H9 (cell line): ENCODE results near the gene SCO2. TPM values are rescaled to one million over a fixed set of nuclear protein-coding genes. Genes with fewer than 3 reads are reported as not detected.

ENCODE experiments used
- DNase-seq: peaks from one replicate; pipeline ENCODE4 v3.0.0-alpha.2; 2017
- H2AFZ ChIP-seq: one replicate; pipeline ENCODE4 v1.6.1; 2013; ENCODE audit warnings: mild to moderate bottlenecking, low read length, control low read depth, moderate library complexity
- H2AK5ac ChIP-seq: 2 replicates; pipeline ENCODE4 v1.6.1; 2013; ENCODE audit warnings: low read length, control low read depth, mixed read lengths; ENCODE audit not compliant: insufficient read length
- H2BK120ac ChIP-seq: one replicate; pipeline ENCODE4 v1.6.1; 2013; ENCODE audit warnings: low read depth, mild to moderate bottlenecking, low read length, control low read depth, inconsistent platforms; ENCODE audit not compliant: poor library complexity, severe bottlenecking
- H2BK12ac ChIP-seq: 2 replicates; pipeline ENCODE4 v1.6.1; 2013; ENCODE audit warnings: low read length, control low read depth, mixed read lengths, low read depth; ENCODE audit not compliant: insufficient read length
- H2BK15ac ChIP-seq: 2 replicates; pipeline ENCODE4 v1.6.1; 2013; ENCODE audit warnings: low read depth, low read length, control low read depth
- H2BK20ac ChIP-seq: one replicate; pipeline ENCODE4 v1.6.1; 2013; ENCODE audit warnings: low read depth, mild to moderate bottlenecking, low read length, control low read depth, inconsistent platforms; ENCODE audit not compliant: poor library complexity, severe bottlenecking
- H2BK5ac ChIP-seq: 2 replicates; pipeline ENCODE4 v1.6.1; 2013; ENCODE audit warnings: low read length, control low read depth, mixed read lengths; ENCODE audit not compliant: insufficient read length
- H3K14ac ChIP-seq: 2 replicates; pipeline ENCODE4 v1.6.1; 2013; ENCODE audit warnings: low read length, control low read depth; ENCODE audit not compliant: insufficient read depth
- H3K18ac ChIP-seq: 2 replicates; pipeline ENCODE4 v1.6.1; 2013; ENCODE audit warnings: low read depth, mild to moderate bottlenecking, mixed read lengths, low read length, control low read depth; ENCODE audit not compliant: insufficient read length
- H3K23ac ChIP-seq: 2 replicates; pipeline ENCODE4 v1.6.1; 2013; ENCODE audit warnings: low read length, control low read depth, mixed read lengths, low read depth; ENCODE audit not compliant: insufficient read length
- H3K23me2 ChIP-seq: 2 replicates; pipeline ENCODE4 v1.6.1; 2013; ENCODE audit warnings: low read depth, mild to moderate bottlenecking, mixed read lengths, low read length, control low read depth; ENCODE audit not compliant: insufficient read length, poor library complexity, severe bottlenecking
- H3K27ac ChIP-seq: 2 replicates; pipeline ENCODE4 v1.5.1; 2013; ENCODE audit warnings: low read length, control low read depth, mixed read lengths, low read depth; ENCODE audit not compliant: insufficient read length
- H3K27me3 ChIP-seq: 2 replicates; pipeline ENCODE4 v1.6.1; 2013; ENCODE audit warnings: low read length, control low read depth, inconsistent platforms; ENCODE audit not compliant: insufficient read depth
- H3K4ac ChIP-seq: 2 replicates; pipeline ENCODE4 v1.6.1; 2013; ENCODE audit warnings: low read depth, mild to moderate bottlenecking, control low read depth, inconsistent platforms, low read length, moderate library complexity
- H3K4me1 ChIP-seq: 2 replicates; pipeline ENCODE4 v1.6.1; 2013; ENCODE audit warnings: low read length, control low read depth, inconsistent platforms; ENCODE audit not compliant: insufficient read depth
- H3K4me2 ChIP-seq: 2 replicates; pipeline ENCODE4 v1.6.1; 2013; ENCODE audit warnings: low read length, control low read depth, mixed read lengths; ENCODE audit not compliant: insufficient read length, insufficient read depth
- H3K56ac ChIP-seq: 2 replicates; pipeline ENCODE4 v1.6.1; 2013; ENCODE audit warnings: low read depth, mild to moderate bottlenecking, mixed read lengths, low read length, control low read depth; ENCODE audit not compliant: insufficient read length
- H3K79me1 ChIP-seq: 2 replicates; pipeline ENCODE4 v1.6.1; 2013; ENCODE audit warnings: low read depth, mild to moderate bottlenecking, moderate library complexity, low read length, control low read depth, inconsistent platforms; ENCODE audit not compliant: insufficient read depth, poor library complexity, severe bottlenecking
- H3K79me2 ChIP-seq: 2 replicates; pipeline ENCODE4 v1.6.1; 2013; ENCODE audit warnings: low read length, control low read depth, inconsistent platforms; ENCODE audit not compliant: insufficient read depth
- H3K9ac ChIP-seq: 2 replicates; pipeline ENCODE4 v1.6.1; 2013; ENCODE audit warnings: low read length, control low read depth, mixed read lengths; ENCODE audit not compliant: insufficient read length; ENCODE audit errors: extremely low read depth
- H3K9me3 ChIP-seq: one replicate; pipeline ENCODE4 v1.6.1; 2013; ENCODE audit warnings: low read depth, low read length, inconsistent platforms; ENCODE audit not compliant: control insufficient read depth
- H3T11ph ChIP-seq: one replicate; pipeline ENCODE4 v1.6.1; 2013; ENCODE audit warnings: mild to moderate bottlenecking, low read length, control low read depth, inconsistent platforms
- H4K20me1 ChIP-seq: one replicate; pipeline ENCODE4 v1.6.1; 2013; ENCODE audit not compliant: control insufficient read depth, insufficient read length, insufficient read depth
- H4K5ac ChIP-seq: 2 replicates; pipeline ENCODE4 v1.6.1; 2013; ENCODE audit warnings: low read depth, mild to moderate bottlenecking, mixed read lengths, low read length, control low read depth; ENCODE audit not compliant: insufficient read length
- H4K8ac ChIP-seq: replicated peaks from 2 replicates; pipeline ENCODE4 v1.6.1; 2013; ENCODE audit warnings: low read length, control low read depth, mixed read lengths, low read depth; ENCODE audit not compliant: insufficient read length
- H4K91ac ChIP-seq: 2 replicates; pipeline ENCODE4 v1.6.1; 2013; ENCODE audit warnings: low read depth, mild to moderate bottlenecking, moderate library complexity, mixed read lengths, low read length, control low read depth; ENCODE audit not compliant: insufficient read length
- H3K27ac Mint-ChIP-seq, 3 experiments: 2 replicates in 2 of 3; 3 replicates in 1 of 3; pipeline ENCODE4 v1.8.0; 2020 to 2021; ENCODE audit warnings: mixed read lengths in 3 of 3, mild to moderate bottlenecking in 1 of 3, moderate library complexity in 1 of 3
- H3K27me3 Mint-ChIP-seq: 2 replicates; pipeline ENCODE4 v1.8.0; 2021; ENCODE audit warnings: low read depth, mild to moderate bottlenecking, moderate library complexity, mixed read lengths
- H3K36me3 Mint-ChIP-seq, 3 experiments: 2 replicates in 2 of 3; 3 replicates in 1 of 3; pipeline ENCODE4 v1.8.0; 2020 to 2021; ENCODE audit warnings: low read depth in 3 of 3, mixed read lengths in 3 of 3; ENCODE audit not compliant: insufficient read depth in 1 of 3
- H3K4me1 Mint-ChIP-seq, 2 experiments: 2 replicates each; pipeline ENCODE4 v1.8.0; 2020; ENCODE audit warnings: mixed read lengths in 2 of 2
- H3K4me3 Mint-ChIP-seq, 2 experiments: 2 replicates in 1 of 2; 3 replicates in 1 of 2; pipeline ENCODE4 v1.8.0; 2020 to 2021; ENCODE audit warnings: mild to moderate bottlenecking in 2 of 2, mixed read lengths in 2 of 2, moderate library complexity in 1 of 2
- H3K9me3 Mint-ChIP-seq, 2 experiments: 2 replicates in 1 of 2; 3 replicates in 1 of 2; pipeline ENCODE4 v1.8.0; 2020; ENCODE audit warnings: mild to moderate bottlenecking in 2 of 2, mixed read lengths in 2 of 2, moderate library complexity in 1 of 2
- WGBS: extraction: QIAGEN DNeasy Blood & Tissue Kit; methylation state at CpG from one replicate; pipeline ENCODE4 v1.1.7; 2013; ENCODE audit warnings: missing lambda C conversion rate, low lambda C conversion rate, mixed read lengths; ENCODE audit not compliant: insufficient read length; ENCODE audit errors: extremely low coverage; 5-methylcytosine and 5-hydroxymethylcytosine counted together
- total RNA-seq: library from RNA; stranded (reverse); gene quantifications from 2 replicates; pipeline ENCODE4 v1.2.1, GENCODE V29; 2021
- TF ChIP-seq, protein P1 (sequence below): fragments of 200-600 bp; sonication (generic); conservative IDR thresholded peaks from 3 replicates; pipeline ENCODE4 v1.8.0; 2021; ENCODE audit warnings: antibody characterized with exemption, mild to moderate bottlenecking

SCO2 gene
- total RNA-seq, 1 experiment from 2014 or later, result 3.3 TPM

DNA sequence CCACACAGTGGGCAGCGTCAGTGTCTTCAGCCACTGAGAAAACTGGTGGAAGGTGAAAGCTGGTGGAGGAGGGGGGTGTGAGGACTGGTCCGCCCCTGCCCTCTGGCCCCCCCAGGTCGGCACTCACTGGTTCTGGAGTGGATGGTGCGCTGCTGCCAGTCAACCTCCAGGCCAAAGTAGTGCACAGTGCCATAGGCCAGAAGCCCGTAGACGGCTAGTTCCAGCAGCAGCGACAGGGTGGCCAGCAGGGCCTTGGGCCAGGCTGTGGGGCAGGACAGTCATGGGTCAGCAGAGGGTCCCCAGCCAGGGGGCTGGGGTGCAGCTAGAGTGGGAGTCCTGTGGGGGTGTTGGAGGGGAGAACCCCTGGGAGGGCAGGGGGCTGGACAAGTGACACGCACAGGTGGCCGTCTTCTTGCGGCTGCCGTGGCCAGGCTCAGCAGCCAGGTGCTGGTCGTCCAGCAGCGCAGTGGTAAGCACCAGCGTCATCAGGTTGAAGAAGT is 20.1 kb downstream of the SCO2 start:
- Histone ChIP-seq H3K4me1 (no peaks in the 10 kb centered on the region), H4K5ac (no peak overlapping the region), H3K18ac (no peak overlapping the region), H2AK5ac (no peak overlapping the region), H3K14ac (no peak overlapping the region), H3K27me3 (no peaks in the 10 kb centered on the region), H3K79me1 (peaks cover 7% of the 10 kb centered on the region), H2BK5ac (no peak overlapping the region), H3K4ac (no peak overlapping the region), H3K9ac (no peak overlapping the region), H3K79me2 (peaks cover 9% of the 10 kb centered on the region; the same call in 1 of the 2 replicates), H3K56ac (no peak overlapping the region), H4K20me1 (no peaks in the 10 kb centered on the region), H3K27ac (no peak overlapping the region), H2BK12ac (no peak overlapping the region), H2BK120ac (no peak overlapping the region), H3K4me2 (no peak overlapping the region), H2AFZ (no peak overlapping the region), H2BK15ac (no peak overlapping the region), H4K8ac (no peak overlapping the region), H2BK20ac (no peak overlapping the region), H4K91ac (no peak overlapping the region), H3K23ac (no peak overlapping the region), H3T11ph (no peak overlapping the region), H3K9me3 (no peaks in the 10 kb centered on the region), H3K23me2 (peaks cover 12% of the 10 kb centered on the region)
- no peaks in the 10 kb centered on the region for H3K27me3 Mint-ChIP-seq
- no peak overlapping the region for H3K27ac Mint-ChIP-seq
- H3K9me3 Mint-ChIP-seq, result no peaks in the 10 kb centered on the region
- DNase-seq, result no peak
- H3K36me3 Mint-ChIP-seq, result peaks cover 0 to 3% (median 0%) of the 10 kb centered on the region in 3 experiments; a peak in 2 of 7 replicates
- H3K4me3 Mint-ChIP-seq, result no peak overlapping the region
- H3K4me1 Mint-ChIP-seq, result peaks cover 10 to 14% of the 10 kb centered on the region in 2 experiments
- TF ChIP-seq, protein P1, sequence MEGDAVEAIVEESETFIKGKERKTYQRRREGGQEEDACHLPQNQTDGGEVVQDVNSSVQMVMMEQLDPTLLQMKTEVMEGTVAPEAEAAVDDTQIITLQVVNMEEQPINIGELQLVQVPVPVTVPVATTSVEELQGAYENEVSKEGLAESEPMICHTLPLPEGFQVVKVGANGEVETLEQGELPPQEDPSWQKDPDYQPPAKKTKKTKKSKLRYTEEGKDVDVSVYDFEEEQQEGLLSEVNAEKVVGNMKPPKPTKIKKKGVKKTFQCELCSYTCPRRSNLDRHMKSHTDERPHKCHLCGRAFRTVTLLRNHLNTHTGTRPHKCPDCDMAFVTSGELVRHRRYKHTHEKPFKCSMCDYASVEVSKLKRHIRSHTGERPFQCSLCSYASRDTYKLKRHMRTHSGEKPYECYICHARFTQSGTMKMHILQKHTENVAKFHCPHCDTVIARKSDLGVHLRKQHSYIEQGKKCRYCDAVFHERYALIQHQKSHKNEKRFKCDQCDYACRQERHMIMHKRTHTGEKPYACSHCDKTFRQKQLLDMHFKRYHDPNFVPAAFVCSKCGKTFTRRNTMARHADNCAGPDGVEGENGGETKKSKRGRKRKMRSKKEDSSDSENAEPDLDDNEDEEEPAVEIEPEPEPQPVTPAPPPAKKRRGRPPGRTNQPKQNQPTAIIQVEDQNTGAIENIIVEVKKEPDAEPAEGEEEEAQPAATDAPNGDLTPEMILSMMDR, result no peak
- no CpG with 5 or more reads among the region's 14 CpGs for WGBS
